Sciatic nerve (tissue), 2 donors: ENCODE data around the gene UBE2Q2. TPM values are rescaled to one million over a fixed set of nuclear protein-coding genes. Genes with fewer than 3 reads are reported as not detected.
"Not testable (repeated sequence)": the region's sequence is repeated elsewhere in the genome, so short reads cannot be mapped to it uniquely, and the experiment has no call there.

Source experiments
- ATAC-seq: fragments of 200-7000 bp; cut with Tn5 transposase; one replicate; pipeline ENCODE4 v1.9.1; 2020; ENCODE audit warnings: mild to moderate bottlenecking, moderate library complexity
- DNase-seq: peaks from one replicate; pipeline ENCODE4 v3.0.0-alpha.2; 2020; ENCODE audit warnings: low spot score
- intact Hi-C: fragments of 100-400 bp; cut with DNase I; formaldehyde crosslinking; loops from one replicate; pipeline ENCODE4 v1.14.2; 2022
- total RNA-seq: library from RNA; stranded (reverse); fragmentation: NEBNext Ultra II Directional; extraction: Animal tissue kit (Norgen Biotek cat#: 25700); gene quantifications from one replicate; pipeline ENCODE4 v1.2.1, GENCODE V29; 2021
- donor health status: DM: no; HTN: no; CAD: no.
- donor health status: DM: no; HTN: no; CAD: no.

UBE2Q2 gene
- total RNA-seq, 1 donor from 2014 or later, result 34.1 TPM

DNA sequence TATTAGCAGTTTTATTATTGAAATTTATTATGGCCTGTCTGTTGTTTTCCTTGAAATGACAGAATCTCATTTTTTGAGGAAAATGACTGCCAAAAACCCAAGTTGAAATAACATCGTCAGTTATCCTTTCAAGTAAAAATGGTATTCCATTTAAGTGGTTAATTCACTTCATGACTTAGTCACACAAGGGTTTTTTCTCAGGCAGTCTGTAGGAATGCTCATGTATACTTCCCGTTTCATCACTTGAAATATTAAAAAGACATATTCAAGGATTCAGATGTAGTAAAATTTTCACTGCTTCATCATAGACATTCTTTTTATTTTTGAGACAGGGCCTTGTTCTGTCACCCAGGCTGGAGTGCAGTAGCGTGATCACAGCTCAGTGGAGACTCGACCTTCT is 8.3 kb downstream of the UBE2Q2 start:
- ATAC-seq, DNase-seq, intact Hi-C loops: not testable (repeated sequence)

GRCh38 chr15:75857886-75858285 is 14.6 kb downstream of the UBE2Q2 start:
- intact Hi-C loops, result no loop called here
- no peak for ATAC-seq
- no peak for DNase-seq

- no peak for ATAC-seq
- DNase-seq, result no peak
- intact Hi-C loops, result no loop called here
Observed at GRCh38 chr15:75861750-75862402, 18.6 kb downstream of the UBE2Q2 start.

- ATAC-seq (no peak), DNase-seq (no peak)
Observed at GRCh38 chr15:75862796-75863195, 19.5 kb downstream of the UBE2Q2 start.

GRCh38 chr15:75864213-75865059 is 21.2 kb downstream of the UBE2Q2 start:
- no peak for ATAC-seq
- DNase-seq, result no peak
- intact Hi-C loops, result no loop called here

More at GRCh38 chr15:75862796-75863195, 19.5 kb downstream of the UBE2Q2 start:
- intact Hi-C loops, result no loop called here

- ATAC-seq, DNase-seq, intact Hi-C loops: not testable (repeated sequence)
Observed at GRCh38 chr15:75866045-75866444, 22.8 kb downstream of the UBE2Q2 start.

DNA sequence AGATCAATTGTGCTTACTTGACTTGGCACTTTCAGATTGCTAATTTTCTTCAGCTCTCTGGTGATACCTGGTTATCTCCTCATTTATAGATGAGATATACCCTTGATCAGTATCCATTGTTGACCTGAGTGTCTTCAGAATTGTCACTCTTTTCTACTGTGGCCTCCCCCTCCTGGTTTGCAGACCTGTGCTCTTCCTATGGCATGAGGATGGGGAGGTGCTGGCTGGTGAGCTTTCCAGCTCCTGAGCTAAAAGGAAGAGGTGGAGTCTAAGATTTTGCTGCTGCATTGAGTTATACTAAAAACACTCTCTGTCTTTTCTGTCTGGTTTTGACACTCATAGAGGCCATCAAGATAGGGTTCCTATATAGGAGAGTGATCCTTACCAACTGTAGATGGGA is 23.7 kb downstream of the UBE2Q2 start:
- ATAC-seq (no peak), DNase-seq (no peak)
- intact Hi-C loops, result no loop called here

DNA sequence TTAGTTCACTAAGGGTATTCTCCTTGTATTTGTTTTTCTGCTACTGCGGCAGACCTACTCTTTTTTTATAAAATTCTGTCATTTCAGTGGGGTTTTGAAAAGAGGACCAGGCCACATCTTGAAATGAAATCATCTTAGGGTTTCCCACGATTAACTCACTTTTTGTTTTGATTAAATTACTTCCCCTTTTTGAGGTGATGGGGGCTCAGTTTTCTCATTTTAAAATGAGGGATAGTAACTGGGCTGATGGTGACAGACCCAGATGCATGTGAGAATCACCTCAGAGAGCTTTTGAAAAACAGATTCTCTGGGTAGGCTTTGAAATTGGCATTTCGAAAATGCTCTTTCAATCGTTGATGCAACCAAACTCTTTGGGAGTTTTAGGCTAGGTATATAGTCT is 24.2 kb downstream of the UBE2Q2 start:
- no peak for ATAC-seq
- intact Hi-C loops, result no loop called here
- no peak for DNase-seq

- ATAC-seq (no peak), DNase-seq (no peak)
- intact Hi-C loops, result no loop called here
Observed at GRCh38 chr15:75868019-75868418, 24.8 kb downstream of the UBE2Q2 start.

- DNase-seq (no peak), ATAC-seq (no peak)
- intact Hi-C loops, result no loop called here
Observed at GRCh38 chr15:75869446-75869845, 26.2 kb downstream of the UBE2Q2 start.

DNA sequence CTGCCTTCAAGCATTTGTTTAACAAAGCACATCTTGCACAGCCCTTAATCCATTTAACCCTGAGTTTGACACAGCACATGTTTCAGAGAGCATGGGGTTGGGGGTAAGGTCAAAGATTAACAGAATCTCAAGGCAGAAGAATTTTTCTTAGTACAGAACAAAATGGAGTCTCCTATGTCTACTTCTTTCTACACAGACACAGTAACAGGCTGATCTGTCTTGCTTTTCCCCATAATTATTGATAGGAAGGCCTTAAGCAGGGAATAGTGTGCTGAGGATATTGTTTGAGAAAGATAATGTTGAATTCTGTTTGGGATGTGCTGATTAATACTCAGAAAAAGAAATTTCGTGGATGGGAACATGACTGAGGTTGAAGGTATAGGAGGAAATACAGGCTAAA is 28.3 kb downstream of the UBE2Q2 start:
- intact Hi-C loops, ATAC-seq, DNase-seq: not testable (repeated sequence)

- intact Hi-C loops, result no loop called here
- no peak for DNase-seq
- ATAC-seq, result no peak
Observed at GRCh38 chr15:75872403-75872990, 29.2 kb downstream of the UBE2Q2 start.

DNA sequence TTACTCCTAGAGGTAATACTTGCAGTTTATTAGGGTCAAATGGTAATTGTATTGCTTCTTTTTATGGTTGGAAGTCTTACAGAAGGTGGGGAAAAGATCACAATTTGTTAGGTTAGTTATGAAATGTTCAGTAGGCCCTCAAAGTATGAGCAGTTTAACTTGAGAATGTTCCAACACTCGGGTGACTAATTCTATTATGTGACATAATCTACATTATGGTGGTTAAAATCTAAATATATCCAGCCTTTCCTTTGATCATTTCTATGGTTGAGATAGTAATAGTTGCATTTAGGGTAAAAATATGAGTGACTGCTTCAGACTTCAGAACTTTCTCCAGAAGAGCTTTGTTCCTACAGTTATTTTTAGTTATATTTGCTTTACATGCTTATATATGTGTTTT is 40.8 kb downstream of the UBE2Q2 start:
- DNase-seq (no peak), ATAC-seq (no peak)
- intact Hi-C loops, result no loop called here

DNA sequence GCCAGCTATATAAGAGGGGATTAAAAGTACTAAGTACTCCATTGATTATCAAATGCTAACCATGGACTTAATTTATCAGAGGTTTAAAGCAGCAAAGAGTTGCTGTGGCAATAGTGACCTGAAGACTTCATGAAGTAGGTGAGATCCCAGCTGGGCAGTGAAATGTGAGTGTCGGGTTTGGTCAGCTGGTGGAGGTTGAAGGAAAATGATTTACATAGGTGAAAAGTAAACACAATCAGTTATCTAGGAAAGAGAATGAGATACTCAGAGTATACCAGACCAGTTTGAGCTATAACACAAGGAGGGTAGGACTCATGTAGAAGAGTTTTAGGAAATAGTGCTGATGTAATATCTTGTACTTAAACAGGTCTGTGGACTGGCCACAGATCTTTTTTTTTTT is 43.9 kb downstream of the UBE2Q2 start:
- no peak for ATAC-seq
- intact Hi-C loops, result no loop called here
- DNase-seq, result no peak

GRCh38 chr15:75891895-75892294 is 48.6 kb downstream of the UBE2Q2 start:
- no peak for ATAC-seq
- intact Hi-C loops, result no loop called here

DNA sequence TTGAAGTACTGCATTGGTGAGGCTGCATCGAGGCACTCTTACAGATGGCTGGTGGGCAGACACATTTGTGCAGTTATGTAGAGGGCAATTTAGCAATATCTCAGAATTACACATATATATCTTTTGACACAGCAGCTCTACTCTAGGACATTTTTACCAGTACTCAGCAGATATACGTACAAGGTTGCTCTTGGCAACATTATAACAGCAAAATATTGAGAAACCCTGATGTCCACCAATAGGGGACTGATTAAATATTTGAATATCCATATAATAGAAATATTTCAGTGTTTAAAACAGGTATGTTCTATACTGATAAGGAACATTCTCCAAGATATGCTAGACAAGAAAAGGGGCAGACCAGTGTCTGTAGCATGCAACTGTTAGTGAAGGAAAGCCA is 52.5 kb downstream of the UBE2Q2 start:
- DNase-seq (no peak), ATAC-seq (no peak)
- intact Hi-C loops, result no loop called here

More at GRCh38 chr15:75891895-75892294, 48.6 kb downstream of the UBE2Q2 start:
- no peak for DNase-seq

GRCh38 chr15:75900577-75900976 is 57.3 kb downstream of the UBE2Q2 start:
- DNase-seq (no peak), ATAC-seq (no peak)
- intact Hi-C loops, result no loop called here

- intact Hi-C loops, result no loop called here
- DNase-seq, result no peak
- ATAC-seq, result no peak
Observed at GRCh38 chr15:75902129-75902557, 58.9 kb downstream of the UBE2Q2 start.

- ATAC-seq (peak; percentile 100), DNase-seq (peak; percentile 93)
- intact Hi-C loops, result no loop called here
Observed at GRCh38 chr15:75903331-75904239, 60.3 kb downstream of the UBE2Q2 start, which contains the start of gene FBXO22. FBXO22 (plus strand) TSS chr15:75903878; CDS start chr15:75903964, 86 bp downstream.
